AG10803 (cell line): ENCODE measurements around the gene ILDR2.

Experiments
- DNase-seq: peaks from one replicate; pipeline ENCODE4 v3.0.0; 2010; ENCODE audit warnings: low read depth
- H3K4me3 ChIP-seq: 2 replicates; pipeline ENCODE4 v1.5.1; 2011; ENCODE audit warnings: mild to moderate bottlenecking, low read length, control low read depth
- TF ChIP-seq, protein P1 (sequence below): conservative IDR thresholded peaks from 2 replicates; pipeline ENCODE4 v1.5.1; 2011; ENCODE audit warnings: mild to moderate bottlenecking, low read length, control low read depth, inconsistent platforms

Gene ILDR2

DNA sequence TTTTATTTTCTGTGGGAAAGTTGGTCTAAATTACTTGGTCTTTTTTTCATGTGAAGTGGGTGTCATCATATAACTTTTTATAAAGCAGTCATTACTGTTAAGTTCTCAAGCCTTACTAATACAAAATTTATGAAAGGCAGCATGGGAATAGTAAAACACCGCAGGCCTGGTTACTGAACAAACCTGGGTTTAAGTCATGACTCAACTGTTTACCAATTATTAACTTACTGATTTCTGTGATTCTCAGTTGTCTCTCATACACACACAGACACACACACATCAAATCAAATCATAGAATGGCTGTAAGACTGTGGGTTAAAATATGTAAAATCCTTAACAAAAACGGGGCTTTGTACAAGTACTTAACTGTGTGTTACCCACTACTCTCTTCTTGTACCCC lies 28.4 kb upstream of the ILDR2 start:
- TF ChIP-seq, protein P1, sequence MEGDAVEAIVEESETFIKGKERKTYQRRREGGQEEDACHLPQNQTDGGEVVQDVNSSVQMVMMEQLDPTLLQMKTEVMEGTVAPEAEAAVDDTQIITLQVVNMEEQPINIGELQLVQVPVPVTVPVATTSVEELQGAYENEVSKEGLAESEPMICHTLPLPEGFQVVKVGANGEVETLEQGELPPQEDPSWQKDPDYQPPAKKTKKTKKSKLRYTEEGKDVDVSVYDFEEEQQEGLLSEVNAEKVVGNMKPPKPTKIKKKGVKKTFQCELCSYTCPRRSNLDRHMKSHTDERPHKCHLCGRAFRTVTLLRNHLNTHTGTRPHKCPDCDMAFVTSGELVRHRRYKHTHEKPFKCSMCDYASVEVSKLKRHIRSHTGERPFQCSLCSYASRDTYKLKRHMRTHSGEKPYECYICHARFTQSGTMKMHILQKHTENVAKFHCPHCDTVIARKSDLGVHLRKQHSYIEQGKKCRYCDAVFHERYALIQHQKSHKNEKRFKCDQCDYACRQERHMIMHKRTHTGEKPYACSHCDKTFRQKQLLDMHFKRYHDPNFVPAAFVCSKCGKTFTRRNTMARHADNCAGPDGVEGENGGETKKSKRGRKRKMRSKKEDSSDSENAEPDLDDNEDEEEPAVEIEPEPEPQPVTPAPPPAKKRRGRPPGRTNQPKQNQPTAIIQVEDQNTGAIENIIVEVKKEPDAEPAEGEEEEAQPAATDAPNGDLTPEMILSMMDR, result no peak
- DNase-seq, result no peak
- H3K4me3 ChIP-seq, result no peak overlapping the region

GRCh38 chr1:167002354-167002753 lies 27.0 kb upstream of the ILDR2 start:
- TF ChIP-seq, protein P1, result no peak
- H3K4me3 ChIP-seq, result no peak overlapping the region
- no peak for DNase-seq

GRCh38 chr1:167000546-167000945 lies 25.2 kb upstream of the ILDR2 start:
- DNase-seq, result no peak
- TF ChIP-seq, protein P1, result no peak

GRCh38 chr1:166999500-167000055 lies 24.2 kb upstream of the ILDR2 start:
- TF ChIP-seq, protein P1, result no peak
- DNase-seq, result no peak
- no peak overlapping the region for H3K4me3 ChIP-seq

More at GRCh38 chr1:167000546-167000945, 25.2 kb upstream of the ILDR2 start:
- H3K4me3 ChIP-seq, result no peak overlapping the region

GRCh38 chr1:166999075-166999474 lies 23.7 kb upstream of the ILDR2 start:
- H3K4me3 ChIP-seq, result no peak overlapping the region
- no peak for DNase-seq
- TF ChIP-seq, protein P1, result no peak

DNA sequence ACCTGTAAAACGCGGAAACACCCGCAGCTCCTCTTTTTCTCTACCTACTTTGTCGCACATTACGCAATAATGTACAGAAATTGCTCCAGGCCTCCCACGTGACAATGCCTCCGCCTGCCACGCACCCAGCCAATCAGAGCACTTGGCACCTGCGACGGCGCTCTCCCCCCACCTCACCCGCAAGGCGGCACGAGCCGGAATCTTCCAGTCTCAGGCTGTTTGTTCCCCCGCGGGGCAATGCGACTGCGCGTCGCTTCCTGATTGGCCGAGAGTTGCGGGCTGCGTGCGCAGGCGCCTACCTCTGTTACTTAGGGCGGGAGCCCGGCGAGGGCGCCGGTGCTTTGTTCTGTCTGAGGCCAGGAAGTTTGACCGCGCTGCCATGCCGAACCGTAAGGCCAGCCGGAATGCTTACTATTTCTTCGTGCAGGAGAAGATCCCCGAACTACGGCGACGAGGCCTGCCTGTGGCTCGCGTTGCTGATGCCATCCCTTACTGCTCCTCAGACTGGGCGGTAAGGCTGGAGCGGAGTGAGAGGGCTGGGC lies 13.7 kb upstream of the ILDR2 start, which contains the start of gene MAEL:
MAEL (plus strand) TSS at position 307 of the 542 bp plus-strand sequence; CDS start at position 380, 73 bp downstream.
- TF ChIP-seq, protein P1, result no peak
- no peak for DNase-seq
- H3K4me3 ChIP-seq, result no peak within 1 kb of the TSS

DNA sequence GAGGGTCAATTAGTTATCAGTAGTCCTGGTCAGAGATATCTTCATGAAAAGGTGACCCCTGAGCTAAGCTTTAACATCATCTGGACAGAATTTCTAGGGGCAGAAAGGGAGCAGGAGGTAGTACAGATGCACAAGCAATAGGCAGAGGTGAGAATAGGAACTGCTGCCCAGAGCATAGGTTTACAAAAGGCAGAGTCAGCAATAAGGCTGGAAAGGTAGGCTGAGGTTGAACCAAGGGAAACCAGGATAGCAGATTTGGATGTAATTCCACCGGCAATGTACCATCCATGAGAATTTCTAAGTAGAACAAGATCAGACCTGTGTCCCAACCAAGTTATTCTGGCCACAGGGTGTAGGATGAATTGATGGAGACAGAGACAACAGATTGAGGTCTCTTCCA lies 6.2 kb upstream of the ILDR2 start:
- TF ChIP-seq, protein P1, result no peak
- no peak overlapping the region for H3K4me3 ChIP-seq
- no peak for DNase-seq
